Measurements from ENCODE around the gene HDAC4. TPM values are rescaled to one million over a fixed set of nuclear protein-coding genes. Genes with fewer than 3 reads are reported as not detected.

HDAC4 gene
- polyA plus RNA-seq, 1 experiment = 4.4 TPM

DNA sequence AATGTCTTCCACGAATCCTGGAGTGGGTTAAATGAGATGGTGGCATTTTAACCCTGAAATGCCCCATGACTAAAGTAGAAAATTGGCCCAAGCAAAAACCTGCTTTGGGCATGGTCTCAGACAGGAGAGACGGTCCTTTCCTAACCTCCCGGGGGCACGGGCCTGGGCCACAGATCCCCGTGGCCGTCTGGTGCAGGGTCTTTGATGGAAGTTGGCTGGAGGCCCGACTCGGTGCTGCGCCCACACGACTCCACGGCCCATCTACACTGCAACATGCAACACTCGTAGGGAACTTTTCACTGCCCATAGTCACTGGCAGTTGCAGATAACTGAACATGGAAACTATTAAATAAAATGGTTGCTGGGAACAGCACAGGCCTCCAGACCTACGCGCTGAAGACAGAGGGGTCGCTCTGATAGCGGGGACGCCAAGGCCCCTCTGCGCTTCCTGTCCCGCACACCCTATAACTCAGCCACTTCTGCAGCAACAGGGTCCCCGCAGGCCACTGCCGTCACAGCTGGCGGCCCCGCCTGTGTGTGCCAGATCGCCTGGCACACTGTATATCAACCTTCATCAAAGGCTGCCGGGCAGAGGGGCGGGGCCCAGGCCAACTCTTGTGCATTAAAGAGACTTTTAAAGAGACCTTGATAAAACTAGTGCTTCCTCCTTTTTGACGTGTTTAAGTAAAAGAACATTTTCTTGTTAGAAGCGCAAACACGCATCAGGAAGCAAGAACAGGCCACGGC is 338.8 kb downstream of the HDAC4 start:
- no peaks in the 10 kb centered on the region for H3K27me3 ChIP-seq (ENCODE audit: control insufficient read depth, insufficient read depth, low read length)
- TF ChIP-seq, protein P1, sequence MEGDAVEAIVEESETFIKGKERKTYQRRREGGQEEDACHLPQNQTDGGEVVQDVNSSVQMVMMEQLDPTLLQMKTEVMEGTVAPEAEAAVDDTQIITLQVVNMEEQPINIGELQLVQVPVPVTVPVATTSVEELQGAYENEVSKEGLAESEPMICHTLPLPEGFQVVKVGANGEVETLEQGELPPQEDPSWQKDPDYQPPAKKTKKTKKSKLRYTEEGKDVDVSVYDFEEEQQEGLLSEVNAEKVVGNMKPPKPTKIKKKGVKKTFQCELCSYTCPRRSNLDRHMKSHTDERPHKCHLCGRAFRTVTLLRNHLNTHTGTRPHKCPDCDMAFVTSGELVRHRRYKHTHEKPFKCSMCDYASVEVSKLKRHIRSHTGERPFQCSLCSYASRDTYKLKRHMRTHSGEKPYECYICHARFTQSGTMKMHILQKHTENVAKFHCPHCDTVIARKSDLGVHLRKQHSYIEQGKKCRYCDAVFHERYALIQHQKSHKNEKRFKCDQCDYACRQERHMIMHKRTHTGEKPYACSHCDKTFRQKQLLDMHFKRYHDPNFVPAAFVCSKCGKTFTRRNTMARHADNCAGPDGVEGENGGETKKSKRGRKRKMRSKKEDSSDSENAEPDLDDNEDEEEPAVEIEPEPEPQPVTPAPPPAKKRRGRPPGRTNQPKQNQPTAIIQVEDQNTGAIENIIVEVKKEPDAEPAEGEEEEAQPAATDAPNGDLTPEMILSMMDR (IDR thresholded peaks at IDR 0.05; ENCODE audit: insufficient read depth, low read depth, low read length) = no peak
- CTCF ChIA-PET = no interaction called here
- peaks cover 9% of the 10 kb centered on the region for H3K36me3 ChIP-seq (ENCODE audit: control insufficient read depth, insufficient read depth, low read length)
- POLR2A ChIA-PET = no interaction called here
- no peak for DNase-seq (ENCODE audit: low read depth)
- H3K4me3 ChIP-seq (ENCODE audit: low read depth, low read length) = no peak overlapping the region

DNA sequence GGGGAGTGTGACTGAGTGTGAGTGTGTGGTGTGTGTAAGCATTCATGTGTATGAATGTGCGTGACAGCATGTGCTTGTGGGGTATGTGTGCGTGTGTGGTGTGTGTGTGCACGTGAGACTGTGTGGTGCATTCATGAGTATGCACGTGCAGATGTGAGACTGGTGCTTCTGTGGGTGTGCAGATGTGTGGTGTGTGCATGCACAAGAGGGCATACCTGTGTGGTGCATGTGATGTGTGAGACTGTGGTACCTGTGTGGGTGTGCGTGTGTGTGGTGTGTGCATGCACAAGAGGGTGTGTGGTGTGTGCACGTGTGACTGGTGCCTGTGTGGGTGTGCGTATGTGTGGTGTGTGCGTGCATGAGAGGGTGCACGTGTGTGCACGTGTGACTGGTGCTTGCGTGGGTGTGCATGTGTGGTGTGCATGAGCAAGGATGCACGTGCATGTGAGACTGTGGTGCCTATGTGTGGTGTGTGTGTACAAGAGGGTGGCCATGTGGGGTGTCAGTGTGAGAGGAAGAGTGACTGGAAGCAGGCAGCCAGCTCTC is 339.6 kb downstream of the HDAC4 start:
- H3K27me3 ChIP-seq (ENCODE audit: control insufficient read depth, insufficient read depth, low read length) = no peaks in the 10 kb centered on the region
- no peak for DNase-seq (ENCODE audit: low read depth)
- TF ChIP-seq, protein P1 (IDR thresholded peaks at IDR 0.05; ENCODE audit: insufficient read depth, low read depth, low read length) = no peak
- no peak overlapping the region for H3K4me3 ChIP-seq (ENCODE audit: low read depth, low read length)
- ChIA-PET POLR2A (no interaction called here), CTCF (no interaction called here)
- peaks cover 8% of the 10 kb centered on the region for H3K36me3 ChIP-seq (ENCODE audit: control insufficient read depth, insufficient read depth, low read length)

DNA sequence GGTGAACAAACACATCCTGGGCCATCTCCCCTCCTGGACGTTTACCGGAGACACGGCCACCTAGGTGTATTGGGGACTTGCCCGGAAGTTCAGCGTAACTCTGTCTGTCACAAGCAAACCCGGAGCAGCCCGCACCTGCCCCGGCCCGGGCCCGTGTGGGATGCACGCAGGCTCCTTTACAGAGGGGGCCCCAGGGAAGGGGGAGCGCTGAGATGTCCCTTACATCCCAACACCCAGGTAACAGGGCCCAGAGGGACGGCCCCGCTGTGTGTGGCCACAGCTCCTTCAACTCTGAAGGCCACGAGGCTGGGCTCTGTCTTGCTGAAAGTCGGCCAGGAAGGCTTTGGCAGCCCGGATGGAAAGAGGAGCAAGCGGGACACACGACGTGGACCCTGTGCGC is 340.1 kb downstream of the HDAC4 start:
- TF ChIP-seq, protein P1 (IDR thresholded peaks at IDR 0.05; ENCODE audit: insufficient read depth, low read depth, low read length) = no peak
- ChIA-PET CTCF (no interaction called here), POLR2A (no interaction called here)
- no peak for DNase-seq (ENCODE audit: low read depth)
- Histone ChIP-seq H3K27me3 (ENCODE audit: control insufficient read depth, insufficient read depth, low read length) (no peaks in the 10 kb centered on the region), H3K4me3 (ENCODE audit: low read depth, low read length) (no peak overlapping the region), H3K36me3 (ENCODE audit: control insufficient read depth, insufficient read depth, low read length) (peaks cover 8% of the 10 kb centered on the region)

DNA sequence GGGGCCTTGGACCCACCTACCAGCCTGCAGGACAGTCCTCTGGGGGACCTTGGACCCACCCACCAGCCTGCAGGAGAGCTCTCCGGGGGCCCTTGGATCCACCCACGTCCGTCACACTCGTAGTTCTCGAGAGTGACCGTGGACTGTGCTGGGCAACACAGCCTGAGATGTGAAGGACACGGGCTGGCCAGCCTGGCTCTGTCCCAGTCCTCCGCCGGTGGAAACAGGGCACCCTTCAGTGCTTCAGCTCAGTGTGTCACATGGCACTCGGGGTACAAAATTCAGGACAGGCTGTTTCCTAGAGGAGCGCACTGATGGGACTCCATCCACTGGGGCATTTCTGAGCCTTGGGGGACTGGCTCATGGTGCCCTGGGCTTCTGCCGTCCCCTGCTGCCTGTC is 341.0 kb downstream of the HDAC4 start:
- TF ChIP-seq, protein P1 (IDR thresholded peaks at IDR 0.05; ENCODE audit: insufficient read depth, low read depth, low read length) = no peak
- CTCF ChIA-PET = interaction anchor here (0.6 kb wide), 1 partner anchor 28 kb away, joined by 3 read pairs; no protein-coding TSS in a partner anchor
- Histone ChIP-seq H3K27me3 (ENCODE audit: control insufficient read depth, insufficient read depth, low read length) (no peaks in the 10 kb centered on the region), H3K4me3 (ENCODE audit: low read depth, low read length) (no peak overlapping the region), H3K36me3 (ENCODE audit: control insufficient read depth, insufficient read depth, low read length) (peaks cover 6% of the 10 kb centered on the region)
- POLR2A ChIA-PET = no interaction called here
- DNase-seq (ENCODE audit: low read depth) = no peak

DNA sequence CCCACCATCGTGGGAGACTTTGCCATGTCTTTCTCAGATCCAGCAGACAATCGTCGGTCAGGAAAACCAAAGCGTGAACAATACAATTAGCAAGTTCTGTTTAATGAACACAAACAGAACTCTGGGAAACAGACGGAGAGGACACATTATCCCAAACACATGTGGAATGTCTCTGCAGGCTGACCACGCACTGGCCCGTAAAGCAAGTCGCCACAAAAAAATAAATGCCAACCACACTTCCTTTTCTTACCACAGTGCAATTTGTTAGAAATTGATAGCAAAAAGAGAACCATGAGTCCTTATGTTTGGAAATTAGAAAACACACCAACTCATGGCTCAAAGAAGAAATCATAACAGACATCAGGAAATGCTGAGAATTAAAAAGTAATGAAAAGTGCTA is 342.1 kb downstream of the HDAC4 start:
- peaks cover 5% of the 10 kb centered on the region; the same call in 1 of the 2 replicates for H3K36me3 ChIP-seq (ENCODE audit: control insufficient read depth, insufficient read depth, low read length)
- TF ChIP-seq, protein P1 (IDR thresholded peaks at IDR 0.05; ENCODE audit: insufficient read depth, low read depth, low read length) = no peak
- DNase-seq (ENCODE audit: low read depth) = no peak
- no peaks in the 10 kb centered on the region for H3K27me3 ChIP-seq (ENCODE audit: control insufficient read depth, insufficient read depth, low read length)
- ChIA-PET CTCF (no interaction called here), POLR2A (no interaction called here)
- H3K4me3 ChIP-seq (ENCODE audit: low read depth, low read length) = no peak overlapping the region
